Measurements from ENCODE around the gene STAC.

Gene STAC

DNA sequence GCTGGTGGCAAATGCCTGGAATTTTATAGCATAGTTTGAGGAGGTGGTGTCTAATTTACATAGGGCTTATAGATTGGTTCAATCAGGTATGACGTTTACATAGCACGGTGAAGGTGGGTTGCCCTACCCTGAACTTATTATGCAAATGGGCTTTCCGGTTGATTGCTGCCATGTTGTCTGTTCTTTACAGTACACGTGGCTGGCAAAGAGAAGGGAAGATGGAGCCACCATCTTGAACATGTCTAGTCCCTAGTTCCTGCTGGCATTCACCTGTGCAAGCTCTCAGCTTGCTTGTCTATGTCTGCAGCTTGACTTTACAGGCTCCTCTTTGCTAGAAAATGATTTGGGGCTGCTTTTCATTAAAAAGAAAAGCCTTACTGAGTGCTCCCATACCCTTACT, 14.0 kb upstream of the STAC start:
- CTCF ChIA-PET: no interaction called here
- no peak for DNase-seq (ENCODE audit: low spot score)
- H3K27ac ChIP-seq: no peak overlapping the region
- POLR2A ChIA-PET (ENCODE audit: low non-redundant PET): no interaction called here
- TF ChIP-seq, protein P1, sequence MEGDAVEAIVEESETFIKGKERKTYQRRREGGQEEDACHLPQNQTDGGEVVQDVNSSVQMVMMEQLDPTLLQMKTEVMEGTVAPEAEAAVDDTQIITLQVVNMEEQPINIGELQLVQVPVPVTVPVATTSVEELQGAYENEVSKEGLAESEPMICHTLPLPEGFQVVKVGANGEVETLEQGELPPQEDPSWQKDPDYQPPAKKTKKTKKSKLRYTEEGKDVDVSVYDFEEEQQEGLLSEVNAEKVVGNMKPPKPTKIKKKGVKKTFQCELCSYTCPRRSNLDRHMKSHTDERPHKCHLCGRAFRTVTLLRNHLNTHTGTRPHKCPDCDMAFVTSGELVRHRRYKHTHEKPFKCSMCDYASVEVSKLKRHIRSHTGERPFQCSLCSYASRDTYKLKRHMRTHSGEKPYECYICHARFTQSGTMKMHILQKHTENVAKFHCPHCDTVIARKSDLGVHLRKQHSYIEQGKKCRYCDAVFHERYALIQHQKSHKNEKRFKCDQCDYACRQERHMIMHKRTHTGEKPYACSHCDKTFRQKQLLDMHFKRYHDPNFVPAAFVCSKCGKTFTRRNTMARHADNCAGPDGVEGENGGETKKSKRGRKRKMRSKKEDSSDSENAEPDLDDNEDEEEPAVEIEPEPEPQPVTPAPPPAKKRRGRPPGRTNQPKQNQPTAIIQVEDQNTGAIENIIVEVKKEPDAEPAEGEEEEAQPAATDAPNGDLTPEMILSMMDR (conservative IDR thresholded peaks at IDR 0.05; ENCODE audit: low read depth): no peak

DNA sequence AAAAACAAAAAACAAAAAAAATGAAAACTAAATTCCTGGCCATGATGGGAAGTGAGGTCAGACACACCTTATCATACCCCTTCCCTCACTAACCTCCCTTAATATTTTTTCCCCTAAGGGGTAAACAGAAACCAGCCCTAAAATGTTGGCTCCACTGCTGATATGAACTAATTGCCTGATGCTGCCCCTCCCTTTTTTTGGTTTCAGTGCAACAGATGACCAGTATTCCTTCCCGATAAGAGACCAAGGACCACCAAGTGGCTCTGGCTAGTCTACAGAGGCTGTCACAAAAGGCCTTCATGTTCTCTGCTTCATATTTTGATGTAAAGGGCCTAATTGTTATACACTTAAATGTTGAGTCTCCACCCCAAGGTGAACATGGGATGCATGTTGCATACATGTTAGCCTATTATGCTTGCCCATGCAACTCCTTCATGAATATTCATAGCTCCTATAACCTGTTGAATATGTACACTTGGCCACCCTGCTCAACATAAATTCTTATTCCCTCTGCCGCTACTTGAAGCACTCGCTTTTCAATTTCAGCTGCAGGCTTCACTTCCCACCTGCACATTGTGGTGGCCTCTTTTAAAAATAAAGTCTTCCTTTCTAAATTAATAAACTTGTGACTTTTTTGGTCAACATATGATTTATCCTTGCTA, 12.3 kb upstream of the STAC start:
- CTCF ChIA-PET: no interaction called here
- TF ChIP-seq, protein P1 (conservative IDR thresholded peaks at IDR 0.05; ENCODE audit: low read depth): no peak
- DNase-seq (ENCODE audit: low spot score): no peak
- POLR2A ChIA-PET (ENCODE audit: low non-redundant PET): no interaction called here
- no peak overlapping the region for H3K27ac ChIP-seq

DNA sequence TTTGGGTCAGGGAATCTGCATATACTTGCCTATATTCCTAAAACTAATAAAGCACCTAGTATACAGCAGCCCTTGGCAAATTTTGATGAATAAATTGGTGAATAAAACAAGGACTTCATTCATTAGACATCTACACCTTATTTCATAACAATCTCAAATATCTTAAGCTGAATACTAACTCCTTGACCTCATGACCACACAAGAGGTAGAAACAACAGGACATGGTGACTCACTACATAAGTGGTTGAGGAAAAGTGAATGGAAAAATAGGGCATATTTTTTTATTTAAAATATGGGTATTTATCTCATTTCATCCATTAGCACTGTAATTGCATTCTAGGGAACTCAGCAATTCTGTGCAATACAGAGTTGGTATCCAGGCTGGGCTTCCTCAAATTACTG, 7.8 kb upstream of the STAC start:
- no peak overlapping the region for H3K27ac ChIP-seq
- POLR2A ChIA-PET (ENCODE audit: low non-redundant PET): no interaction called here
- DNase-seq (ENCODE audit: low spot score): peak; percentile 41
- TF ChIP-seq, protein P1 (conservative IDR thresholded peaks at IDR 0.05; ENCODE audit: low read depth): no peak
- CTCF ChIA-PET: no interaction called here

DNA sequence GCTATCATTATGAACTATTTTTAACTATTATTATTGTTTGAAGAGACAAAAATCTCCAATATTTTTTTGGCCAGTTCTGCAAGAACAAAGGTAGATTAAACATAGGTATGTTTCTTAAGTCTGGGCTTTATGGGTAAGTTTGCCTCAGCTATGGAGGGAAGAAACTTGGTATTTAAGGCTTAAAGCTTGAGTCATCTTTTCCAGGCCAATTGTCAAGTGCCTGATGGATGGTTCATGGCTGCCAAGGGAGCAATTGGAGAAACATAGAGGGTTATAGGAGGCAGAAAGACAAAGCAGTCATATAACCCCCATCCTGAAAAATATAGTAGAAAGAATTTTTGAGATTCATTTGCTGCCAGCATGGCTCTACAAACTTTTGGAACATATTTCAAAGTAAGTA, 7.2 kb upstream of the STAC start:
- no peak for DNase-seq (ENCODE audit: low spot score)

GRCh38 chr3:36373666-36374065, 6.6 kb upstream of the STAC start:
- DNase-seq (ENCODE audit: low spot score): no peak
- ChIA-PET CTCF (no interaction called here), POLR2A (ENCODE audit: low non-redundant PET) (no interaction called here)
- no peak overlapping the region for H3K27ac ChIP-seq
- TF ChIP-seq, protein P1 (conservative IDR thresholded peaks at IDR 0.05; ENCODE audit: low read depth): no peak

More for the DNA sequence above, 7.2 kb upstream of the STAC start:
- CTCF ChIA-PET: no interaction called here
- POLR2A ChIA-PET (ENCODE audit: low non-redundant PET): no interaction called here
- TF ChIP-seq, protein P1 (conservative IDR thresholded peaks at IDR 0.05; ENCODE audit: low read depth): no peak
- no peak overlapping the region for H3K27ac ChIP-seq

DNA sequence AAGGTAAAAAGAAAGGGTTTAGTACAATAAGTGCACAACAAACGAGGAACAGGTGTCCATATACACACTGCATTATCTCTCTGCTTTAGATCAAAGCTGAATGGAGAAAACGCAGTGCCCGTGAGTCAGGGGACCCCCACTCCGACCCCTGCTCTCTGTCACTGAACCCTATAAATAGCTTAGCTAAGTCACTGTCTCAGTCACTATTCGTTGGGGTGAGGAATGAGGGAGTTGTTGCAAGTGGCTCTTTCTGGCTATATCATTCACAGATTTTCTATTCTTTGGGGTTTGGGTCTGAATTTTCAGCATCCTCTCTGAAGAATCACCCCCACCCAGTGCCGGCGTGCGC, 458 bp upstream of the STAC start:
- H3K27ac ChIP-seq: no peak overlapping the region
- DNase-seq (ENCODE audit: low spot score): no peak
- POLR2A ChIA-PET (ENCODE audit: low non-redundant PET): no interaction called here
- TF ChIP-seq, protein P1 (conservative IDR thresholded peaks at IDR 0.05; ENCODE audit: low read depth): no peak
- CTCF ChIA-PET: no interaction called here
